GDM1 (cell line): ENCODE results near the gene PSMA6.
"Not testable (repeated sequence)": the region's sequence is repeated elsewhere in the genome, so short reads cannot be mapped to it uniquely, and the experiment has no call there.

Source experiments
- DNase-seq: peaks from one replicate; lab custom pipeline; 2025; lab: John Stamatoyannopoulos, UW

The PSMA6 gene

GRCh38 chr14:35326375-35326774 lies 34.2 kb downstream of the PSMA6 start:
- no peak for DNase-seq

GRCh38 chr14:35331605-35332516 lies 39.7 kb downstream of the PSMA6 start:
- no peak for DNase-seq

- DNase-seq: no peak
These were observed 40.5 kb downstream of the PSMA6 start for GRCh38 chr14:35332517-35333263.

- no peak for DNase-seq
These were observed 41.1 kb downstream of the PSMA6 start for GRCh38 chr14:35333264-35333730.

GRCh38 chr14:35333797-35334743 lies 41.9 kb downstream of the PSMA6 start:
- no peak for DNase-seq

GRCh38 chr14:35335388-35336092 lies 43.4 kb downstream of the PSMA6 start:
- DNase-seq: no peak

- not testable (repeated sequence) for DNase-seq
These were observed 44.0 kb downstream of the PSMA6 start for GRCh38 chr14:35336171-35336493.

GRCh38 chr14:35336494-35337268 lies 44.5 kb downstream of the PSMA6 start:
- no peak for DNase-seq

- DNase-seq: no peak
These were observed 45.4 kb downstream of the PSMA6 start for GRCh38 chr14:35337269-35338255.

- no peak for DNase-seq
These were observed 46.7 kb downstream of the PSMA6 start for GRCh38 chr14:35338731-35339405.

- DNase-seq: peak; percentile 53
These were observed 47.7 kb downstream of the PSMA6 start for GRCh38 chr14:35339761-35340406.

- no peak for DNase-seq
These were observed 48.7 kb downstream of the PSMA6 start for GRCh38 chr14:35340616-35341453.

GRCh38 chr14:35341454-35341750 lies 49.2 kb downstream of the PSMA6 start:
- DNase-seq: no peak

- peak; percentile 91 for DNase-seq
These were observed 49.7 kb downstream of the PSMA6 start for GRCh38 chr14:35341751-35342488.

- DNase-seq: no peak
These were observed 50.4 kb downstream of the PSMA6 start for GRCh38 chr14:35342489-35343010.

GRCh38 chr14:35343702-35344101 lies 51.5 kb downstream of the PSMA6 start:
- no peak for DNase-seq
